HG02759 (cell line): ENCODE measurements around the gene WASF3.
"Not testable (repeated sequence)": the region's sequence is repeated elsewhere in the genome, so short reads cannot be mapped to it uniquely, and the experiment has no call there.

Experiments used
- ATAC-seq: cut with Tn5 transposase; IDR thresholded peaks from one replicate; pipeline ENCODE4 v1.9.1; 2021; ENCODE audit warnings: mild to moderate bottlenecking, moderate library complexity; ENCODE audit not compliant: unreplicated experiment

The WASF3 gene

GRCh38 chr13:26707122-26708006 lies 149.9 kb downstream of the WASF3 start:
- no peak for ATAC-seq

- no peak for ATAC-seq
Measured at GRCh38 chr13:26708007-26708297, 150.5 kb downstream of the WASF3 start.

GRCh38 chr13:26709461-26709860 lies 152.0 kb downstream of the WASF3 start:
- ATAC-seq: no peak

- ATAC-seq: no peak
Measured at GRCh38 chr13:26710166-26710565, 152.7 kb downstream of the WASF3 start.

GRCh38 chr13:26711211-26711610 lies 153.7 kb downstream of the WASF3 start:
- no peak for ATAC-seq

- ATAC-seq: no peak
Measured at GRCh38 chr13:26713341-26713740, 155.9 kb downstream of the WASF3 start.

GRCh38 chr13:26716984-26717383 lies 159.5 kb downstream of the WASF3 start:
- ATAC-seq: no peak

- ATAC-seq: no peak
Measured at GRCh38 chr13:26718146-26718545, 160.7 kb downstream of the WASF3 start.

- ATAC-seq: no peak
Measured at GRCh38 chr13:26718872-26719271, 161.4 kb downstream of the WASF3 start.

- no peak for ATAC-seq
Measured at GRCh38 chr13:26719356-26719945, 162.0 kb downstream of the WASF3 start.

GRCh38 chr13:26721251-26722121 lies 164.0 kb downstream of the WASF3 start:
- peak; percentile 62 for ATAC-seq

GRCh38 chr13:26722321-26722720 lies 164.8 kb downstream of the WASF3 start:
- no peak for ATAC-seq

GRCh38 chr13:26723620-26724019 lies 166.1 kb downstream of the WASF3 start:
- not testable (repeated sequence) for ATAC-seq

- no peak for ATAC-seq
Measured at GRCh38 chr13:26726684-26727083, 169.2 kb downstream of the WASF3 start.

- ATAC-seq: no peak
Measured at GRCh38 chr13:26727122-26727521, 169.6 kb downstream of the WASF3 start.

GRCh38 chr13:26727633-26728032 lies 170.2 kb downstream of the WASF3 start:
- no peak for ATAC-seq

- no peak for ATAC-seq
Measured at GRCh38 chr13:26735677-26736076, 178.2 kb downstream of the WASF3 start.
